Psoas muscle (tissue), 8 donors: ENCODE results near the gene SYMPK. TPM values are rescaled to one million over a fixed set of nuclear protein-coding genes. Genes with fewer than 3 reads are reported as not detected.

Experiments
- ATAC-seq, 4 donors: fragments of 200-7000 bp; cut with Tn5 transposase; one replicate each; pipeline ENCODE4 v1.9.1; 2020; ENCODE audit warnings: moderate library complexity in 3 of 4, mild to moderate bottlenecking in 2 of 4
- DNase-seq, 2 donors: peaks; one replicate each; pipeline ENCODE4 v3.0.0-alpha.2; 2020
- H3K27ac ChIP-seq: fragments of 200-600 bp; one replicate; pipeline ENCODE4 v1.8.0; 2022
- H3K27me3 ChIP-seq, 3 donors: fragments of 200-600 bp in 1 of 3; one replicate each; pipeline versions ENCODE4 v1.6.1 to v1.8.0; 2013 to 2022; ENCODE audit warnings: low read length in 2 of 3, mild to moderate bottlenecking in 2 of 3, moderate library complexity in 1 of 3; ENCODE audit not compliant: insufficient read depth in 3 of 3
- H3K36me3 ChIP-seq, 2 donors: fragments of 200-600 bp in 1 of 2; one replicate each; pipeline versions ENCODE4 v1.6.1 to v1.8.0; 2013 to 2022; ENCODE audit warnings: low read depth in 1 of 2, mild to moderate bottlenecking in 1 of 2, moderate library complexity in 1 of 2; ENCODE audit not compliant: insufficient read depth in 1 of 2
- H3K4me1 ChIP-seq: fragments of 200-600 bp; one replicate; pipeline ENCODE4 v1.8.0; 2022
- H3K4me3 ChIP-seq: fragments of 200-600 bp; one replicate; pipeline ENCODE4 v1.8.0; 2022; ENCODE audit warnings: mild to moderate bottlenecking
- H3K9me3 ChIP-seq: fragments of 200-600 bp; one replicate; pipeline ENCODE4 v1.8.0; 2022
- WGBS, 3 donors: extraction: QIAGEN DNeasy Blood & Tissue Kit; methylation state at CpG; one replicate each; pipeline versions ENCODE4 v1.1.6 to v1.1.7; 2013; 5-methylcytosine and 5-hydroxymethylcytosine counted together
- intact Hi-C, 2 donors: fragments of 100-400 bp; cut with DNase I; formaldehyde crosslinking; loops; one replicate each; pipeline versions ENCODE4 v1.11.0 to v1.14.2; 2022
- polyA plus RNA-seq, 3 donors: library from polyadenylated mRNA; stranded (reverse); fragments of 200-250 nt; gene quantifications; one replicate each; pipeline ENCODE4 v1.2.3, GENCODE V29; 2013
- total RNA-seq, 4 donors: library from RNA; stranded (reverse); fragmentation: NEBNext Ultra II Directional in 2 of 4; extraction: Animal tissue kit (Norgen Biotek cat#: 25700) in 2 of 4; gene quantifications; one replicate each; pipeline versions ENCODE4 v1.2.1 to v1.2.4, GENCODE V29; 2021 to 2023
- TF ChIP-seq, protein P1 (sequence below): fragments of 200-600 bp; IDR thresholded peaks from one replicate; pipeline ENCODE4 v1.8.0; 2022; ENCODE audit warnings: antibody characterized with exemption
- donor health status: healthy with polysubstance abuse.
- donor health status: DM: no; HTN: no; CAD: no; lungs with moderate emphysema.
- donor health status: Bipolar disorder and iron deficiency.
- donor health status: healthy.
- donor health status: DM: yes; HTN: yes; CAD: no.
- donor health status: DM: no; HTN: no; CAD: no.
- donor health status: DM: no; HTN: no; CAD: no.
- donor health status: DM: yes; HTN: yes; CAD: no.

Gene SYMPK
- total and polyA plus RNA-seq, 7 donors, result 27.6 to 80.3 (median 47.6) TPM

- DNase-seq (peak; percentile 83 to 87), ATAC-seq (peak; percentile 2 to 20 (median 8))
- Histone ChIP-seq H3K36me3 (peaks cover 0 to 19% of the 10 kb centered on the region in 2 donors), H3K4me1 (peaks cover 34% of the 10 kb centered on the region), H3K27me3 (no peaks in the 10 kb centered on the region), H3K9me3 (no peaks in the 10 kb centered on the region), H3K27ac (peak overlapping the region; percentile 95), H3K4me3 (peak overlapping the region; percentile 87)
- TF ChIP-seq, protein P1, sequence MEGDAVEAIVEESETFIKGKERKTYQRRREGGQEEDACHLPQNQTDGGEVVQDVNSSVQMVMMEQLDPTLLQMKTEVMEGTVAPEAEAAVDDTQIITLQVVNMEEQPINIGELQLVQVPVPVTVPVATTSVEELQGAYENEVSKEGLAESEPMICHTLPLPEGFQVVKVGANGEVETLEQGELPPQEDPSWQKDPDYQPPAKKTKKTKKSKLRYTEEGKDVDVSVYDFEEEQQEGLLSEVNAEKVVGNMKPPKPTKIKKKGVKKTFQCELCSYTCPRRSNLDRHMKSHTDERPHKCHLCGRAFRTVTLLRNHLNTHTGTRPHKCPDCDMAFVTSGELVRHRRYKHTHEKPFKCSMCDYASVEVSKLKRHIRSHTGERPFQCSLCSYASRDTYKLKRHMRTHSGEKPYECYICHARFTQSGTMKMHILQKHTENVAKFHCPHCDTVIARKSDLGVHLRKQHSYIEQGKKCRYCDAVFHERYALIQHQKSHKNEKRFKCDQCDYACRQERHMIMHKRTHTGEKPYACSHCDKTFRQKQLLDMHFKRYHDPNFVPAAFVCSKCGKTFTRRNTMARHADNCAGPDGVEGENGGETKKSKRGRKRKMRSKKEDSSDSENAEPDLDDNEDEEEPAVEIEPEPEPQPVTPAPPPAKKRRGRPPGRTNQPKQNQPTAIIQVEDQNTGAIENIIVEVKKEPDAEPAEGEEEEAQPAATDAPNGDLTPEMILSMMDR, result no peak
- intact Hi-C loops, result loop anchor here in 1 of 2 donors (2.0 to 5.0 kb wide), 2 partner anchors 35 to 47 kb away; partner anchors contain the start of genes FBXO46 and MEIOSIN
- WGBS, 3 donors, result 0 to 5% (median 4%) methylated on average over 25 to 31 of the region's 31 CpGs
Observed at GRCh38 chr19:45767410-45767880, 95.5 kb downstream of the SYMPK start.

GRCh38 chr19:45766869-45767346, 96.0 kb downstream of the SYMPK start:
- WGBS, 3 donors, result 15 to 19% (median 16%) methylated on average over 18 to 24 of the region's 24 CpGs
- peaks cover 34% of the 10 kb centered on the region for H3K4me1 ChIP-seq
- H3K36me3 ChIP-seq, result peaks cover 0 to 14% of the 10 kb centered on the region in 2 donors
- TF ChIP-seq, protein P1, result no peak
- DNase-seq, result no peak
- peak overlapping the region; percentile 95 for H3K27ac ChIP-seq
- peak overlapping the region; percentile 87 for H3K4me3 ChIP-seq
- H3K27me3 ChIP-seq, result no peaks in the 10 kb centered on the region
- intact Hi-C loops, result loop anchor here in 1 of 2 donors (2.0 to 5.0 kb wide), 2 partner anchors 35 to 46 kb away; partner anchors contain the start of genes FBXO46 and MEIOSIN
- no peak for ATAC-seq
- no peaks in the 10 kb centered on the region for H3K9me3 ChIP-seq

DNA sequence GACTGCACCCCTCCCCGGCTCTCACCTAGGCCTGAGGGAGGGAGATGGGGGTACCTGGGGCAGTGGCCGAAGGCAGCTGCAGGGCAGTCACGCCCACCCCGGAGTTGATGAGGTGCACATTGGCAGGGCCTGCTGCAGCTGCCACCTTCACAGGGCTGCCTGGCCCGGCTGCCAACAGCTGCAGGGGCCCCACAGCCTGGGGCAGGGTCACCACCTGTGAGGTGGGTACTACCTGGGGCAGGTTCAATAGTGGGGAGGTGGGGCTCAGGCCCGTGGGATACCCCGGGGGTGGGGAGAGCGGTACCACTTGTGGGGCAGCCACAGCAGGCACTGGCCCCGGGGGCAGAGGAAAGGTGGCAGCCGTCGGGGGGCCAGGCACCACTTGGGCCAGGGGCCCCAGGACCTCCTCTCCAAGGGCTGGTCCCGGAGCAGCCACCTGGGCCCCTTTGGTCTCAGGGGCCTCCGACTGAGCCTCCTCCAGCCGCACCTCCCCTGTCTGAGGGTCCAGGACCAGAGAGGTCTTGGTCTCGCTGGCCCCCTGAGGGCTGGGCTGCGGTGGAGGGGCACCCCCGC, 96.6 kb downstream of the SYMPK start:
- no peak for DNase-seq
- H3K4me1 ChIP-seq, result peaks cover 34% of the 10 kb centered on the region
- TF ChIP-seq, protein P1, result no peak

DNA sequence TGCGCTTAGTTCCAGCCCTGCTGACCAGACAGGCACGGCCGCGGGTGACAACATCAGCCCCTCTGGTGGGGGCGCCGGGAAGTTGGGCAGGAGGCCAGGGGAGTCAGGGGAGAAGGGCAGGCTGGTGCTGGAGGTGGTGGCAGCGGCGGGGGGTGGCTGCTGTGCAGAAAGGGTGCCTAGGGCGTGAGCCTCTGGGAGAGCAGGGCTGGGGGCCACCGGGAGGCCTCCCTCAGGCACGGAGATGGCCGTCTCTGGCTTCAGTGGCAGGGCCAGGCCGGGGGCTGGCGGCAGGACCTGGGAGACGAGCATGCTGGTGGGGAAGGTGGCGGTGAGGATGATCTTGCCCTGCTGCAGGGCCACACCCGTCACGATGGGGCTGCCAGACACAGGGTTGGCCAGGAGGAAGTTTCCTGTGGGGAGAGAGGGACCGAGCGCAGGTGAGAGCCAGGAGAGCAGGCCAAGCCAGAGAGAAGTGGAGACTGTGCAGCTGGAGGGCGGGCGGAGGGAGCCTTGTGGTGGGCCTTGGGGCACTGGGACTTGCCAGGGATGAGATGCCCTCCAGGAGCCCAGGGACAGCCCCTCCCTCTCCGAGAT, 97.1 kb downstream of the SYMPK start:
- Histone ChIP-seq H3K4me3 (peak overlapping the region; percentile 87), H3K36me3 (peaks cover 0 to 6% of the 10 kb centered on the region in 2 donors), H3K27ac (peak overlapping the region; percentile 95), H3K9me3 (no peaks in the 10 kb centered on the region), H3K4me1 (peaks cover 34% of the 10 kb centered on the region), H3K27me3 (no peaks in the 10 kb centered on the region)
- 77 to 81% (median 78%) methylated on average over 22 to 23 of the region's 23 CpGs for WGBS, 3 donors
- DNase-seq, result no peak
- intact Hi-C loops, result loop anchor here in 1 of 2 donors (2.0 to 5.0 kb wide), 2 partner anchors 33 to 45 kb away; partner anchors contain the start of genes FBXO46 and MEIOSIN
- no peak for ATAC-seq
- TF ChIP-seq, protein P1, result no peak

More for the DNA sequence above, 96.6 kb downstream of the SYMPK start:
- Histone ChIP-seq H3K36me3 (peaks cover 0 to 8% of the 10 kb centered on the region in 2 donors), H3K27ac (peak overlapping the region; percentile 95), H3K27me3 (no peaks in the 10 kb centered on the region), H3K4me3 (peak overlapping the region; percentile 87), H3K9me3 (no peaks in the 10 kb centered on the region)
- intact Hi-C loops, result loop anchor here in 1 of 2 donors (2.0 to 5.0 kb wide), 2 partner anchors 34 to 46 kb away; partner anchors contain the start of genes FBXO46 and MEIOSIN
- ATAC-seq, result no peak
- WGBS, 3 donors, result 56 to 57% (median 56%) methylated on average over 10 to 17 of the region's 17 CpGs

Other genes starting within 250 kb of the SYMPK start
- gene EML2, start 223.8 kb downstream of the SYMPK start, total RNA-seq, result 10 to 100 TPM; 10.4 to 31.1 (median 18.3) TPM
- 1 to 10 TPM; 6.2 to 8.3 (median 6.7) TPM for gene EML2, start 223.8 kb downstream of the SYMPK start, polyA plus RNA-seq
- not detected for gene GIPR, start 194.9 kb downstream of the SYMPK start, total RNA-seq
- gene GIPR, start 194.9 kb downstream of the SYMPK start, polyA plus RNA-seq, result under 1 TPM in 2 of 3 donors, not detected in 1; under 0.01 to 0.08 TPM
- 100 to 1,000 TPM; 205 to 243 (median 222) TPM for gene SNRPD2, start 171.2 kb downstream of the SYMPK start, total RNA-seq
- 100 to 1,000 TPM; 251 to 368 (median 326) TPM for gene SNRPD2, start 171.2 kb downstream of the SYMPK start, polyA plus RNA-seq
- gene QPCTL, start 170.5 kb downstream of the SYMPK start, total RNA-seq, result 1 to 10 TPM in 2 of 4 donors, under 1 TPM in 2; 0.84 to 1.6 (median 1.1) TPM
- gene QPCTL, start 170.5 kb downstream of the SYMPK start, polyA plus RNA-seq, result 1 to 10 TPM in 1 of 3 donors, under 1 TPM in 2; 0.41 to 1.6 (median 0.84) TPM
- gene FBXO46, start 132.3 kb downstream of the SYMPK start, total RNA-seq, result 10 to 100 TPM in 2 of 4 donors, 1 to 10 TPM in 2; 6.4 to 13.0 (median 9.9) TPM
- gene FBXO46, start 132.3 kb downstream of the SYMPK start, polyA plus RNA-seq, result 1 to 10 TPM; 4.6 to 9.5 (median 5.0) TPM
- not detected for gene MEIOSIN, start 129.7 kb downstream of the SYMPK start, total RNA-seq
- gene MEIOSIN, start 129.7 kb downstream of the SYMPK start, polyA plus RNA-seq, result under 1 TPM in 1 of 3 donors, not detected in 2; 0.01 TPM
- gene SIX5, start 93.9 kb downstream of the SYMPK start, total RNA-seq, result 10 to 100 TPM in 1 of 4 donors, 1 to 10 TPM in 3; 9.2 to 14.5 (median 9.4) TPM
- 1 to 10 TPM; 7.0 to 9.1 (median 8.7) TPM for gene SIX5, start 93.9 kb downstream of the SYMPK start, polyA plus RNA-seq
- 100 to 1,000 TPM; 132 to 617 (median 337) TPM for gene DMPK, start 80.7 kb downstream of the SYMPK start, total RNA-seq
- 10 to 100 TPM; 53.0 to 77.7 (median 77.0) TPM for gene DMPK, start 80.7 kb downstream of the SYMPK start, polyA plus RNA-seq
- gene DMWD, start 70.3 kb downstream of the SYMPK start, total RNA-seq, result 100 to 1,000 TPM in 1 of 4 donors, 10 to 100 TPM in 3; 50.8 to 104 (median 66.9) TPM
- 10 to 100 TPM; 38.4 to 61.8 (median 48.2) TPM for gene DMWD, start 70.3 kb downstream of the SYMPK start, polyA plus RNA-seq
- under 1 TPM in 2 of 4 donors, not detected in 2; 0.12 to 0.15 TPM for gene RSPH6A, start 47.8 kb downstream of the SYMPK start, total RNA-seq
- under 1 TPM in 2 of 3 donors, not detected in 1; 0.03 to 0.05 TPM for gene RSPH6A, start 47.8 kb downstream of the SYMPK start, polyA plus RNA-seq
- gene FOXA3, start 1.2 kb upstream of the SYMPK start, total RNA-seq, result not detected
- under 1 TPM; 0.05 to 0.35 (median 0.23) TPM for gene FOXA3, start 1.2 kb upstream of the SYMPK start, polyA plus RNA-seq
- gene IRF2BP1, start 23.0 kb upstream of the SYMPK start, total RNA-seq, result 10 to 100 TPM; 16.2 to 25.4 (median 21.1) TPM
- 10 to 100 TPM; 12.6 to 17.6 (median 14.2) TPM for gene IRF2BP1, start 23.0 kb upstream of the SYMPK start, polyA plus RNA-seq
- 10 to 100 TPM; 11.3 to 14.8 (median 13.1) TPM for gene MYPOP, start 39.5 kb upstream of the SYMPK start, total RNA-seq
- 10 to 100 TPM; 10.6 to 20.7 (median 11.0) TPM for gene MYPOP, start 39.5 kb upstream of the SYMPK start, polyA plus RNA-seq
- not detected for gene NANOS2, start 51.6 kb upstream of the SYMPK start, total RNA-seq
- not detected for gene NANOS2, start 51.6 kb upstream of the SYMPK start, polyA plus RNA-seq
- gene NOVA2, start 110.7 kb upstream of the SYMPK start, total RNA-seq, result 1 to 10 TPM; 1.6 to 4.3 (median 2.7) TPM
- under 1 TPM; 0.27 to 0.98 (median 0.60) TPM for gene NOVA2, start 110.7 kb upstream of the SYMPK start, polyA plus RNA-seq
- gene CCDC61, start 132.3 kb upstream of the SYMPK start, total RNA-seq, result 1 to 10 TPM; 4.9 to 6.2 (median 5.5) TPM
- 1 to 10 TPM; 2.9 to 5.3 (median 4.0) TPM for gene CCDC61, start 132.3 kb upstream of the SYMPK start, polyA plus RNA-seq
- under 1 TPM in 1 of 4 donors, not detected in 3; 0.76 TPM for gene PGLYRP1, start 159.9 kb upstream of the SYMPK start, total RNA-seq
- under 1 TPM in 1 of 3 donors, not detected in 2; 0.08 TPM for gene PGLYRP1, start 159.9 kb upstream of the SYMPK start, polyA plus RNA-seq
- not detected for gene IGFL4, start 177.9 kb upstream of the SYMPK start, total RNA-seq
- not detected for gene IGFL4, start 177.9 kb upstream of the SYMPK start, polyA plus RNA-seq